Ovary (tissue), 3 donors: ENCODE measurements around the gene TNIP1.

ENCODE experiments used
- EP300 ChIP-seq: sonication (generic); formaldehyde crosslinking; IDR thresholded peaks from one replicate; pipeline ENCODE4 v1.6.1; 2017; ENCODE audit warnings: antibody characterized with exemption
- TF ChIP-seq, protein P1 (sequence below), 3 donors: fragments of 450-650 bp in 2 of 3; fragments of 200-600 bp in 1 of 3; IDR thresholded peaks; one replicate each; pipeline versions ENCODE4 v1.5.1 to v1.8.0; 2016 to 2022; ENCODE audit warnings: antibody characterized with exemption in 3 of 3, mild to moderate bottlenecking in 1 of 3
- donor health status: DM: no; HTN: no; CAD: no.

DNA sequence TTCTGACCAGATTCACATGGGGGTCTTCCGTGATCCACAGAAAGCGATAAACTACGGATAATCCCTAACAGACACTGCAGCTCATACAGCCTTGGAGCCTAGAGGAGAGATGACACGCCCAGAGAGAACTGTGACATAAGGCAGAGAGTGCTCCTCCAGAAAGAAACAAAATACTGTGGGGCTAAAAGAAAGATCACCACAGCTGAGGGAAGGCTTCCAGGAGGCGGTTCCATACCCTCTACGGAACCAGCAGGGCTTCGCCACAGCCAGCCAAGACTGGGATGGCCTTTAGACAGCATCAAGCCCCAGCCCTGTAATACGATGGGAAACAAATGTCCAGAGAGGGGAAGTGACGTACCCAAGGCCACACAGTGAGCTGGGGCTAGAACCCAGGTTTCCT is 41.2 kb downstream of the TNIP1 start:
- TF ChIP-seq EP300 = no peak
- TF ChIP-seq, protein P1, sequence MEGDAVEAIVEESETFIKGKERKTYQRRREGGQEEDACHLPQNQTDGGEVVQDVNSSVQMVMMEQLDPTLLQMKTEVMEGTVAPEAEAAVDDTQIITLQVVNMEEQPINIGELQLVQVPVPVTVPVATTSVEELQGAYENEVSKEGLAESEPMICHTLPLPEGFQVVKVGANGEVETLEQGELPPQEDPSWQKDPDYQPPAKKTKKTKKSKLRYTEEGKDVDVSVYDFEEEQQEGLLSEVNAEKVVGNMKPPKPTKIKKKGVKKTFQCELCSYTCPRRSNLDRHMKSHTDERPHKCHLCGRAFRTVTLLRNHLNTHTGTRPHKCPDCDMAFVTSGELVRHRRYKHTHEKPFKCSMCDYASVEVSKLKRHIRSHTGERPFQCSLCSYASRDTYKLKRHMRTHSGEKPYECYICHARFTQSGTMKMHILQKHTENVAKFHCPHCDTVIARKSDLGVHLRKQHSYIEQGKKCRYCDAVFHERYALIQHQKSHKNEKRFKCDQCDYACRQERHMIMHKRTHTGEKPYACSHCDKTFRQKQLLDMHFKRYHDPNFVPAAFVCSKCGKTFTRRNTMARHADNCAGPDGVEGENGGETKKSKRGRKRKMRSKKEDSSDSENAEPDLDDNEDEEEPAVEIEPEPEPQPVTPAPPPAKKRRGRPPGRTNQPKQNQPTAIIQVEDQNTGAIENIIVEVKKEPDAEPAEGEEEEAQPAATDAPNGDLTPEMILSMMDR (IDR thresholded peaks at IDR 0.05) = no peak
